ENCODE measurements around the gene SYT2. TPM values are rescaled to one million over a fixed set of nuclear protein-coding genes. Genes with fewer than 3 reads are reported as not detected.
"Not testable (repeated sequence)": the region's sequence is repeated elsewhere in the genome, so short reads cannot be mapped to it uniquely, and the experiment has no call there.

The SYT2 gene
- total RNA-seq, 1 donor from 2014 or later = not detected

- Mint-ChIP-seq H3K4me3 (no peak overlapping the region), H3K9me3 (no peaks in the 10 kb centered on the region), H3K27me3 (no peaks in the 10 kb centered on the region), H3K4me1 (peaks cover 25% of the 10 kb centered on the region), H3K36me3 (ENCODE audit: low read depth) (no peaks in the 10 kb centered on the region), H3K27ac (no peak overlapping the region)
- DNase-seq (no peak), ATAC-seq (ENCODE audit: low read depth) (no peak)
- TF ChIP-seq CTCF (IDR thresholded peaks at IDR 0.05) = no peak
- intact Hi-C loops (cut with micrococcal nuclease) = no loop called here
- ChIA-PET POLR2A (no interaction called here), CTCF (no interaction called here)
Observed at GRCh38 chr1:202551683-202552082, 158.6 kb downstream of the SYT2 start.

- intact Hi-C loops (cut with micrococcal nuclease); H3K4me3 Mint-ChIP-seq; H3K36me3 Mint-ChIP-seq (ENCODE audit: low read depth); DNase-seq; ATAC-seq (ENCODE audit: low read depth); H3K9me3 Mint-ChIP-seq; H3K27ac Mint-ChIP-seq; H3K27me3 Mint-ChIP-seq; POLR2A ChIA-PET; CTCF ChIA-PET: not testable (repeated sequence)
- H3K4me1 Mint-ChIP-seq = peaks cover 33% of the 10 kb centered on the region
Observed at GRCh38 chr1:202550088-202550487, 160.2 kb downstream of the SYT2 start.

GRCh38 chr1:202547215-202547614, 163.0 kb downstream of the SYT2 start:
- Mint-ChIP-seq H3K4me3 (no peak overlapping the region), H3K27ac (no peak overlapping the region), H3K9me3 (no peaks in the 10 kb centered on the region), H3K4me1 (peaks cover 12% of the 10 kb centered on the region), H3K36me3 (ENCODE audit: low read depth) (no peaks in the 10 kb centered on the region), H3K27me3 (no peaks in the 10 kb centered on the region)
- POLR2A ChIA-PET = no interaction called here
- ATAC-seq (ENCODE audit: low read depth) = no peak
- intact Hi-C loops (cut with micrococcal nuclease) = no loop called here
- no peak for TF ChIP-seq CTCF (IDR thresholded peaks at IDR 0.05)
- CTCF ChIA-PET = no interaction called here
- no peak for DNase-seq

GRCh38 chr1:202546796-202547195, 163.5 kb downstream of the SYT2 start:
- H3K27ac Mint-ChIP-seq; H3K36me3 Mint-ChIP-seq (ENCODE audit: low read depth); H3K9me3 Mint-ChIP-seq; DNase-seq; CTCF ChIA-PET; H3K4me3 Mint-ChIP-seq; POLR2A ChIA-PET; intact Hi-C loops (cut with micrococcal nuclease); H3K27me3 Mint-ChIP-seq; ATAC-seq (ENCODE audit: low read depth): not testable (repeated sequence)
- peaks cover 12% of the 10 kb centered on the region for H3K4me1 Mint-ChIP-seq

- H3K27ac Mint-ChIP-seq; H3K36me3 Mint-ChIP-seq (ENCODE audit: low read depth); H3K4me3 Mint-ChIP-seq; intact Hi-C loops (cut with micrococcal nuclease); POLR2A ChIA-PET; CTCF ChIA-PET; H3K9me3 Mint-ChIP-seq; ATAC-seq (ENCODE audit: low read depth); H3K27me3 Mint-ChIP-seq; DNase-seq: not testable (repeated sequence)
- peaks cover 12% of the 10 kb centered on the region for H3K4me1 Mint-ChIP-seq
Observed at GRCh38 chr1:202546377-202546776, 163.9 kb downstream of the SYT2 start.

GRCh38 chr1:202545647-202546303, 164.5 kb downstream of the SYT2 start:
- ATAC-seq (ENCODE audit: low read depth); H3K9me3 Mint-ChIP-seq; H3K36me3 Mint-ChIP-seq (ENCODE audit: low read depth); CTCF ChIA-PET; POLR2A ChIA-PET; H3K27me3 Mint-ChIP-seq; H3K4me3 Mint-ChIP-seq; intact Hi-C loops (cut with micrococcal nuclease); H3K27ac Mint-ChIP-seq; DNase-seq: not testable (repeated sequence)
- H3K4me1 Mint-ChIP-seq = peaks cover 14% of the 10 kb centered on the region

- POLR2A ChIA-PET; H3K36me3 Mint-ChIP-seq (ENCODE audit: low read depth); CTCF ChIA-PET; ATAC-seq (ENCODE audit: low read depth); intact Hi-C loops (cut with micrococcal nuclease); DNase-seq; H3K27ac Mint-ChIP-seq; H3K9me3 Mint-ChIP-seq; H3K4me3 Mint-ChIP-seq; H3K27me3 Mint-ChIP-seq: not testable (repeated sequence)
- H3K4me1 Mint-ChIP-seq = peaks cover 22% of the 10 kb centered on the region
Observed at GRCh38 chr1:202544766-202545449, 165.3 kb downstream of the SYT2 start.

- DNase-seq; POLR2A ChIA-PET; H3K4me3 Mint-ChIP-seq; H3K9me3 Mint-ChIP-seq; H3K27me3 Mint-ChIP-seq; intact Hi-C loops (cut with micrococcal nuclease); H3K27ac Mint-ChIP-seq; CTCF ChIA-PET; H3K36me3 Mint-ChIP-seq (ENCODE audit: low read depth); ATAC-seq (ENCODE audit: low read depth): not testable (repeated sequence)
- peaks cover 35% of the 10 kb centered on the region for H3K4me1 Mint-ChIP-seq
Observed at GRCh38 chr1:202543537-202543936, 166.7 kb downstream of the SYT2 start.

- H3K4me1 Mint-ChIP-seq = peaks cover 37% of the 10 kb centered on the region
- H3K4me3 Mint-ChIP-seq; CTCF ChIA-PET; H3K9me3 Mint-ChIP-seq; intact Hi-C loops (cut with micrococcal nuclease); DNase-seq; POLR2A ChIA-PET; H3K27me3 Mint-ChIP-seq; ATAC-seq (ENCODE audit: low read depth); H3K27ac Mint-ChIP-seq; H3K36me3 Mint-ChIP-seq (ENCODE audit: low read depth): not testable (repeated sequence)
Observed at GRCh38 chr1:202542415-202542814, 167.8 kb downstream of the SYT2 start.

GRCh38 chr1:202540858-202541257, 169.4 kb downstream of the SYT2 start:
- POLR2A ChIA-PET; H3K27ac Mint-ChIP-seq; ATAC-seq (ENCODE audit: low read depth); H3K4me3 Mint-ChIP-seq; H3K36me3 Mint-ChIP-seq (ENCODE audit: low read depth); H3K27me3 Mint-ChIP-seq; CTCF ChIA-PET; intact Hi-C loops (cut with micrococcal nuclease); DNase-seq; H3K9me3 Mint-ChIP-seq: not testable (repeated sequence)
- peaks cover 25% of the 10 kb centered on the region for H3K4me1 Mint-ChIP-seq

Measured in activated B cell treated with CpG ODN at 0.5 μM for 24 hours (primary cell).